Chondrocyte (in vitro differentiated cells): ENCODE data around the gene DENND5A. TPM values are rescaled to one million over a fixed set of nuclear protein-coding genes. Genes with fewer than 3 reads are reported as not detected.
"Not testable (repeated sequence)": the region's sequence is repeated elsewhere in the genome, so short reads cannot be mapped to it uniquely, and the experiment has no call there.

Experiments
- DNase-seq: peaks from one replicate; pipeline ENCODE4 v3.0.0; 2021; ENCODE audit warnings: mixed read lengths, low spot score
- H3K27ac Mint-ChIP-seq: one replicate; pipeline ENCODE4 v1.8.0; 2021; ENCODE audit warnings: mild to moderate bottlenecking, moderate library complexity, mixed read lengths; ENCODE audit not compliant: unreplicated experiment
- H3K27me3 Mint-ChIP-seq: 2 replicates; pipeline ENCODE4 v1.8.0; 2021; ENCODE audit warnings: low read depth, mixed read lengths
- H3K36me3 Mint-ChIP-seq: 2 replicates; pipeline ENCODE4 v1.8.0; 2021; ENCODE audit warnings: low read depth, mixed read lengths
- H3K4me1 Mint-ChIP-seq: 2 replicates; pipeline ENCODE4 v1.8.0; 2021; ENCODE audit warnings: low read depth, mild to moderate bottlenecking, mixed read lengths
- H3K4me3 Mint-ChIP-seq: one replicate; pipeline ENCODE4 v1.8.0; 2021; ENCODE audit warnings: mild to moderate bottlenecking, moderate library complexity, mixed read lengths; ENCODE audit not compliant: unreplicated experiment
- H3K9me3 Mint-ChIP-seq: 2 replicates; pipeline ENCODE4 v1.8.0; 2021; ENCODE audit warnings: low read depth, mixed read lengths
- total RNA-seq: library from RNA; stranded (reverse); gene quantifications from 3 replicates; pipeline ENCODE4 v1.2.1, GENCODE V29; 2021
- TF ChIP-seq, protein P1 (sequence below): fragments of 200-600 bp; sonication (generic); IDR thresholded peaks from 2 replicates; pipeline ENCODE4 v1.5.0; 2021; ENCODE audit warnings: antibody characterized with exemption, mild to moderate bottlenecking, moderate library complexity

DENND5A gene
- total RNA-seq, 1 donor from 2014 or later, result 111 TPM

DNA sequence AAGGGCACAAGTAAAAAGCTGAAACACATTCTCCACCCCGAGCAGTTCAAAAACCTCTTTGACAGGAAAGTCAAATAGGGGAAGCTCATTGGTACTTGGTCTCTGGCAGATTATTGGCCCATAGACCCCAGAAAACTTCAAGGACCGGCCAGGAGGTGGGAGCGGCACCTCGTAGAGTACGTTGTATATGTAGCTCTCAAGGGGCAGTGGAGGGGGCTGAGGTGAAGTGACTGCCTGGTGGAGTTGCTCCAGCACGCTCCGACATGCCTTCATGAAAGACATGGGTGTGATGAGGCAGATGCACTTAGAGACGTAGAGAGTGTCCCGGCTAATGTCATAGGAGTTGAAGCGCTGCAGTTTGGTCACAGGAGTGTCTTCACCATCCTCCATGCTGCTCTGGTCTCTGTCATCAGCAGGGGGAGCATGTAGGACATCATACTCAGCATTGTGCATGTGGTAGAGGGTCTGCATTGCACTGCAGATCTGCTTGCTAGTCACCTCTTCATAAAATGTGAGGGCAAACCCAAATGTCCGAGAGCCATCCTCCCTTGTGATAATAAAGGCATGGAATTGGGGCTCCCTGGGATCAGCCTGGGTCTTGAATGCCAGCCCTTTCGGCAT is 61.3 kb downstream of the DENND5A start:
- no peak for DNase-seq
- TF ChIP-seq, protein P1, sequence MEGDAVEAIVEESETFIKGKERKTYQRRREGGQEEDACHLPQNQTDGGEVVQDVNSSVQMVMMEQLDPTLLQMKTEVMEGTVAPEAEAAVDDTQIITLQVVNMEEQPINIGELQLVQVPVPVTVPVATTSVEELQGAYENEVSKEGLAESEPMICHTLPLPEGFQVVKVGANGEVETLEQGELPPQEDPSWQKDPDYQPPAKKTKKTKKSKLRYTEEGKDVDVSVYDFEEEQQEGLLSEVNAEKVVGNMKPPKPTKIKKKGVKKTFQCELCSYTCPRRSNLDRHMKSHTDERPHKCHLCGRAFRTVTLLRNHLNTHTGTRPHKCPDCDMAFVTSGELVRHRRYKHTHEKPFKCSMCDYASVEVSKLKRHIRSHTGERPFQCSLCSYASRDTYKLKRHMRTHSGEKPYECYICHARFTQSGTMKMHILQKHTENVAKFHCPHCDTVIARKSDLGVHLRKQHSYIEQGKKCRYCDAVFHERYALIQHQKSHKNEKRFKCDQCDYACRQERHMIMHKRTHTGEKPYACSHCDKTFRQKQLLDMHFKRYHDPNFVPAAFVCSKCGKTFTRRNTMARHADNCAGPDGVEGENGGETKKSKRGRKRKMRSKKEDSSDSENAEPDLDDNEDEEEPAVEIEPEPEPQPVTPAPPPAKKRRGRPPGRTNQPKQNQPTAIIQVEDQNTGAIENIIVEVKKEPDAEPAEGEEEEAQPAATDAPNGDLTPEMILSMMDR, result peak; percentile 45
- H3K27ac Mint-ChIP-seq, result no peak overlapping the region
- H3K4me1 Mint-ChIP-seq, result peaks cover 40% of the 10 kb centered on the region
- no peaks in the 10 kb centered on the region for H3K27me3 Mint-ChIP-seq
- H3K36me3 Mint-ChIP-seq, result peaks cover 11% of the 10 kb centered on the region
- H3K4me3 Mint-ChIP-seq, result no peak overlapping the region
- no peaks in the 10 kb centered on the region for H3K9me3 Mint-ChIP-seq

DNA sequence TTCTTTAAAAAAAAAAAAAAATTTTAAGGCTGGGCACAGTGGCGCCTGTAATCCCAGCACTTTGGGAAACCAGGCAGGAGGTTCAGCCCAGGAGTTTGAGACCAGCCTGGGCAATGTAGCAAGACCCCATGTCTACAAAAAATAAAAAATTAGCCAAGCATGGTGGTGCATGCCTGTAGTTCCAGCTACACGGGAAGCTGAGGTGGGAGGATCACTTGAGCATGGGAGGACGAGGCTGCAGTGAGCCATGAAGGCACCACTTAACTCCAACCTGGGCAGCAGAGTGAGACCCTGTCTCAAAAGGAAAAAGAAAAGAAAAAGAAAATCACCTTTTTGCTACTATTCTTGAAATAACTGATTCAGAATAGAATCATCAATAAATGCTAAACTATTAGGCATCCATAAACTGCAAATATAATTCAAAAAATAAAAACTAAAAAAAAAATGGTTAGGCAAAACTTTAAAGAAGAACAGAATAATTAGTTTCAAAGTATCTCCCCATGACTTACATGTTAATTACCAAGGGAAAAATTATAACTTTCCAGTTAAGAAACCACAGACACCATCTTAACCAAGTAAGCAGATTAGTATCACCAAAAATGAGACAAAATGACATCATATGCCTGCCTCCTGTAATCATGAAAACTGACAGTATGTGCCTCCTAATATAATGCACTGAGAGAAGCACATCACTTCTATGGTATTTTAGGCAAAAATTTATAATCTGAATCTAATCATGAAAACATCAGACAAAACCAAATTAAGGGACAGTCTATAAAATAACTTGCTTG is 63.6 kb downstream of the DENND5A start:
- peaks cover 25% of the 10 kb centered on the region for H3K4me1 Mint-ChIP-seq
- no peaks in the 10 kb centered on the region for H3K9me3 Mint-ChIP-seq

DNA sequence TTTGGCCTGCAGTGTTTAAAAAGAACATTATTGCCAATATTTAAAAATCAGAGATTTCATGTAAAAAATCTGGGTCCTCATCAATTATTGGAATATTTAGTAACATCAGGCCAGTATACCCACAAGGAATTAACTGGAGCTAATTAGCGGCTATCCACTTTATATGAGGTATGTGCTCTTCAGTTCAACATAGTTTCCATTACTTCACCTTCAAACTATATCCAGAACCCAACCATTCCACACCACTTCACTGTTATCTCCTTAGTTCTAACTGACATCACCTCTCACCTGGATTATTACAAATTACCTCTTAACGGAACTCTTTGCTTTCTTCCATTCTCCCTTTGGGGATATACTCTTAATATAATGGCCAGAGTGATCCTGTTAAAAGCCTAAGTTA is 64.7 kb downstream of the DENND5A start:
- TF ChIP-seq, protein P1, result no peak
- no peaks in the 10 kb centered on the region for H3K9me3 Mint-ChIP-seq
- H3K4me3 Mint-ChIP-seq, result no peak overlapping the region
- peaks cover 11% of the 10 kb centered on the region for H3K36me3 Mint-ChIP-seq
- no peak overlapping the region for H3K27ac Mint-ChIP-seq
- no peaks in the 10 kb centered on the region for H3K27me3 Mint-ChIP-seq
- peaks cover 14% of the 10 kb centered on the region for H3K4me1 Mint-ChIP-seq
- no peak for DNase-seq

More for the DNA sequence above, 63.6 kb downstream of the DENND5A start:
- DNase-seq, result no peak
- TF ChIP-seq, protein P1, result no peak
- no peaks in the 10 kb centered on the region for H3K27me3 Mint-ChIP-seq
- no peak overlapping the region for H3K27ac Mint-ChIP-seq
- no peak overlapping the region for H3K4me3 Mint-ChIP-seq
- H3K36me3 Mint-ChIP-seq, result peaks cover 11% of the 10 kb centered on the region

DNA sequence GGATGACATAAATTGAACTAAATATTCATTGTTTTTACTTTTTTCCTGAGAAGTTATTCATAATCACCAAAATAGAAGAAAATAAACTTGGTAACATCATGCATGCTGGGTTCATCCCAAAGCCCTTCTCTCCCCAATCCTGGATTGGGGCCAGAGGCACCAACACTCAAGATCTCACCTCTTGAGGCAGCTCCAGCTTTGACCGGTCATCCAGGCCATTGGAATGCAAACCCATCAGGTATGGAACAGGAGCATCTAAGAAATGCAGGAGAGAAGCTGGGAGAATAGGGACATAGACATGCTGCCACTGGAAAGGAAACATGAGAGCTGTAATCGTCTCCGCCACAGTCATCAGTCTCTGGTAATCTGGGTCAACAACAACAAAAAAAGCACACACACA is 71.8 kb downstream of the DENND5A start:
- H3K36me3 Mint-ChIP-seq, result peaks cover 15% of the 10 kb centered on the region
- no peak overlapping the region for H3K27ac Mint-ChIP-seq
- TF ChIP-seq, protein P1, result no peak

DNA sequence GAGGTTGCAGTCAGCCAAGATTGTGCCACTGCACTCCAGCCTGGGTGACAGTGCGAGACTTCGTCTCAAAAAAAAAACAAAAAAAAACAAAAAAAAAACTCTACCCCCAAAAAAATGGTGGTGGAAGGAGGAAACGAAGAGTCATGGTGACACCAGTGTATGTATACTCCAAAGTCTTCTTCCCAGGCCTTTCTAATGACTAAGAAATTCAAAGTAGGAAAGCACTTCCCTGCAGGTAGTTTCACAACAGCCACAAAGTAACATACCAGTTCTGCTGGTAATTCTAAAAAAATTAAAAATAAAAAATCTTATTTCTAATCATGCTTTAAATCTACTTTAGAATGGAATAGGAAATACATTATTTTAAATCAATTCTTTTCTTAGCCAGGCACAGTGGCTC is 72.6 kb downstream of the DENND5A start:
- no peak for DNase-seq
- H3K4me3 Mint-ChIP-seq, result no peak overlapping the region
- TF ChIP-seq, protein P1, result no peak
- no peaks in the 10 kb centered on the region for H3K9me3 Mint-ChIP-seq
- no peaks in the 10 kb centered on the region for H3K27me3 Mint-ChIP-seq
- H3K36me3 Mint-ChIP-seq, result peaks cover 19% of the 10 kb centered on the region
- H3K4me1 Mint-ChIP-seq, result no peaks in the 10 kb centered on the region
- H3K27ac Mint-ChIP-seq, result no peak overlapping the region

More for the DNA sequence above, 71.8 kb downstream of the DENND5A start:
- no peak overlapping the region for H3K4me3 Mint-ChIP-seq
- DNase-seq, result no peak
- H3K9me3 Mint-ChIP-seq, result no peaks in the 10 kb centered on the region
- no peaks in the 10 kb centered on the region for H3K27me3 Mint-ChIP-seq
- H3K4me1 Mint-ChIP-seq, result no peaks in the 10 kb centered on the region

DNA sequence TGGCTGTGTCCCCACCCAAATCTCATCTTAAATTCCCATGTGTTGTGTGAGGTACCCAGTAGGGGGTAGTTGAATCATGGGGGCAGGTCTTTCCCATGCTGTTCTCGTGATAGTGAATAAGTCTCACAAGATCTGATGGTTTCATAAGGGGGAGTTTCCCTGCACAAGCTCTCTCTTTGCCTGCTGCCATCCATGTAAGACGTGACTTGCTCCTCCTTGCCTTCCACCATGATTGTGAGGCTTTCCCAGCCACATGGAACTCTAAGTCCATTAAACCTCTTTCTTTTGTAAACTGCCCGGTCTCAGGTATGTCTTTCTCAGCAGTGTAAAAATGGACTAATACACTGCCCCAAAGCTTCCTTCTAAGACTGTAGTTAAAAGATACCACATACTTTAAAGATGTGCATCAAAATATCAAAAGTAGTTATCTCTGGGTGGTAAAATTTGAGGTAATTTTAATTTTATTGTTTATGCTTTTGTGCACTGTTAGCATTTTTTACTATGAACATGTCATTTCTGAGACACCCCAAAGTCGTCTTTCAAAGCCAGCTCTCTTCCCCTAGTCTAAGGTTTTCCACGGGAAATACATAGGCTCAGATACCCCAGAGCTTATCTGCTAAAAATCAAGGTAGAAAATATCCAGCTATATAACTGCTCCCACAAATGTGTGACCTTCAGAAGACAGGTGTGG is 74.7 kb downstream of the DENND5A start:
- peaks cover 22% of the 10 kb centered on the region for H3K36me3 Mint-ChIP-seq
- not testable (repeated sequence) for H3K27ac Mint-ChIP-seq, H3K4me1 Mint-ChIP-seq, H3K4me3 Mint-ChIP-seq, DNase-seq, H3K9me3 Mint-ChIP-seq, H3K27me3 Mint-ChIP-seq

DNA sequence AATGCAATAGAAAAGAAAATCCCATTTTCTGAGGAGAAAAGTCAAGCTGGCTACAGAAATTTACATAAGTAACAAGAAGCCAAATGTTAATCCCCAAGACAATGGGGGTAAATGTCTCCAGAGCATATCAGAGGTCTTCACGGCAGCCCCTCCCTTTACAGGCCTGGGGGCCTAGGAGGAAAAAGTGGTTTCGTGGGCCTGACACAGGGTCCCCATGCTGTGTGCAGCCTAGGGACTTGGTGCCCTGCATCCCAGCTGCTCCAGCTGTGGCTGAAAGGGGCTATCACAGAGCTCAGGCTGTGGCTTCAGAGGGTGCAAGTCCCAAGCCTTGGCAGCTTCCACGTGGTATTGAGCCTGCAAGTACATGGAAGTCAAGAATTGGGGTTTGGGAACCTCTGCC is 76.3 kb downstream of the DENND5A start:
- not testable (repeated sequence) for DNase-seq

More for the DNA sequence above, 76.3 kb downstream of the DENND5A start:
- not testable (repeated sequence) for H3K9me3 Mint-ChIP-seq, H3K27me3 Mint-ChIP-seq, H3K4me3 Mint-ChIP-seq, H3K27ac Mint-ChIP-seq, H3K4me1 Mint-ChIP-seq
- H3K36me3 Mint-ChIP-seq, result peaks cover 23% of the 10 kb centered on the region
